Tibial nerve (tissue), 4 donors: ENCODE data around the gene AMACR.

ENCODE experiments used
- EP300 ChIP-seq, 2 donors: sonication (generic); formaldehyde crosslinking; IDR thresholded peaks; one replicate each; pipeline ENCODE4 v1.6.1; 2017; ENCODE audit warnings: antibody characterized with exemption in 2 of 2, mild to moderate bottlenecking in 1 of 2
- POLR2A ChIP-seq, 2 donors: fragments of 450-650 bp; IDR thresholded peaks; one replicate each; pipeline ENCODE4 v1.6.1; 2017; ENCODE audit warnings: antibody characterized with exemption in 2 of 2, mild to moderate bottlenecking in 2 of 2, moderate library complexity in 2 of 2
- TF ChIP-seq, protein P1 (sequence below), 5 experiments: fragments of 200-600 bp in 3 of 5; fragments of 450-650 bp in 2 of 5; sonication (generic) in 3 of 5; IDR thresholded peaks; one replicate each; pipeline ENCODE4 v1.5.1; 2016 to 2019; ENCODE audit warnings: antibody characterized with exemption in 5 of 5, mild to moderate bottlenecking in 3 of 5, moderate library complexity in 2 of 5

DNA sequence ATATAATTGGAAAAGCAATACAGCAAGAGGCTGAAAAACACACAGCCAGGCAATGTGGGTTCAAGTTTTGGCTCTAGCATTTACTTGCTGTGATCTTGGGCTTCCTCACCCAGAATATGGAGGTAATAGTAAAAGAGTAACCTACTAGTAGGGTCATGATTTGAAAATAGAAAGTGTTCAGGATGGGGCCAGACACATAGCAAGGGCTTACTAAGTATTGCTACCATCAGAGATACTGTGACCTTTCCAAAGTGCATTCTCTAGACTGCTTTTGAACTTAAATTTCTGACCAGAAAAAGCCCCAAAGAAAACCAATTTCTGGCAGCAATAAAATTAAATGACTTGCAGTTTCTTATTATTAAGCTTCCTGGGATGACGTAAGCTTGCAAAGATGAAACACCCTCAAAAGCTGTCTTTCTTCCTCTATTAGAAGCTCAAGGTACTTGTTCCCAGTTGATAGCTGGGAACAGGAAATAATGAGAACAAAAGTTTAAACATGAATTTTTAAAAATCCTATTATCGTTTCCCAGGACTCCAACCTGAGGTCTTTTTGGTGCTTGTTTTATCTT is 43.6 kb downstream of the AMACR start:
- TF ChIP-seq, protein P1, sequence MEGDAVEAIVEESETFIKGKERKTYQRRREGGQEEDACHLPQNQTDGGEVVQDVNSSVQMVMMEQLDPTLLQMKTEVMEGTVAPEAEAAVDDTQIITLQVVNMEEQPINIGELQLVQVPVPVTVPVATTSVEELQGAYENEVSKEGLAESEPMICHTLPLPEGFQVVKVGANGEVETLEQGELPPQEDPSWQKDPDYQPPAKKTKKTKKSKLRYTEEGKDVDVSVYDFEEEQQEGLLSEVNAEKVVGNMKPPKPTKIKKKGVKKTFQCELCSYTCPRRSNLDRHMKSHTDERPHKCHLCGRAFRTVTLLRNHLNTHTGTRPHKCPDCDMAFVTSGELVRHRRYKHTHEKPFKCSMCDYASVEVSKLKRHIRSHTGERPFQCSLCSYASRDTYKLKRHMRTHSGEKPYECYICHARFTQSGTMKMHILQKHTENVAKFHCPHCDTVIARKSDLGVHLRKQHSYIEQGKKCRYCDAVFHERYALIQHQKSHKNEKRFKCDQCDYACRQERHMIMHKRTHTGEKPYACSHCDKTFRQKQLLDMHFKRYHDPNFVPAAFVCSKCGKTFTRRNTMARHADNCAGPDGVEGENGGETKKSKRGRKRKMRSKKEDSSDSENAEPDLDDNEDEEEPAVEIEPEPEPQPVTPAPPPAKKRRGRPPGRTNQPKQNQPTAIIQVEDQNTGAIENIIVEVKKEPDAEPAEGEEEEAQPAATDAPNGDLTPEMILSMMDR (IDR thresholded peaks at IDR 0.05) = no peak
- no peak for TF ChIP-seq POLR2A (IDR thresholded peaks at IDR 0.05)
- no peak for TF ChIP-seq EP300 (IDR thresholded peaks at IDR 0.05)
